ENCODE data around the gene RFX5. TPM values are rescaled to one million over a fixed set of nuclear protein-coding genes. Genes with fewer than 3 reads are reported as not detected.

Gene RFX5
- total RNA-seq, 1 experiment from 2014 or later = 72.7 TPM

DNA sequence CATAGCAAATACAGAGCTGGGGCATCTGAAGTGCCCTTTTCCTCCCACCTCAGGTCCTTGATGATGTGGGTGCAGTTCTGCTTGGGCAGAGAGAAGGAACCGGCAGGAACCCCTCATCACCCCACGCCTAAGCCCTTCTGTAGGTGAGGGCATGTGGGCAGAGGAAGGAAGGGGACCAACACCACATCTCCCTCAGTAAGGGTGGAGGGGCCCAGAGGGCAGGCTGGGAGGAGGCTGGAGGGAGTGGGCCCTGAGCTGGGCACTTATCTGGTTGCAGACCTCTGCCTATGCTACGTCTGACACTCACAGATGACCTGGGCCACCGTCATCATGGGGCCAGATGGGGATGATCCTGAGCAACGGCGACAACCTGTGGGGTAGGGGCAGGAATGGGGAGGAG lies 54.0 kb downstream of the RFX5 start:
- no peak overlapping the region for H2BK20ac ChIP-seq (ENCODE audit: low read depth, low read length, poor library complexity, severe bottlenecking)
- H2AK5ac ChIP-seq (ENCODE audit: insufficient read length, low read length) = no peak overlapping the region
- no peaks in the 10 kb centered on the region for H3K79me1 ChIP-seq (ENCODE audit: insufficient read depth, low read depth, low read length, poor library complexity, severe bottlenecking)
- no peak overlapping the region for H2AFZ ChIP-seq (ENCODE audit: low read length)
- no peak overlapping the region for H2BK5ac ChIP-seq (ENCODE audit: insufficient read length, low read length)
- H3K27ac ChIP-seq (ENCODE audit: insufficient read length, low read depth, low read length) = no peak overlapping the region
- Mint-ChIP-seq H3K4me1 (peaks cover 36 to 56% of the 10 kb centered on the region in 2 experiments), H3K4me3 (peak overlapping the region in 1 of 2 experiments; percentile 63; a peak in 2 of 5 replicates), H3K27ac (peak overlapping the region; percentile 86 to 94 (median 88); a peak in 4 of 7 replicates), H3K9me3 (no peaks in the 10 kb centered on the region; a peak in 1 of 5 replicates), H3K27me3 (ENCODE audit: low read depth) (peaks cover 2% of the 10 kb centered on the region; the same call in 1 of the 2 replicates), H3K36me3 (ENCODE audit: insufficient read depth in 1 of 3, low read depth in 3 of 3) (peaks cover 40 to 76% (median 69%) of the 10 kb centered on the region in 3 experiments)
- H3K79me2 ChIP-seq (ENCODE audit: insufficient read depth, low read length) = no peaks in the 10 kb centered on the region
- H4K8ac ChIP-seq (replicated peaks; ENCODE audit: insufficient read length, low read depth, low read length) = no peak overlapping the region
- H3K4ac ChIP-seq (ENCODE audit: low read depth, low read length) = no peak overlapping the region
- no peak for DNase-seq
- H3K9ac ChIP-seq (ENCODE audit: extremely low read depth, insufficient read length, low read length) = no peak overlapping the region
- H4K20me1 ChIP-seq (ENCODE audit: control insufficient read depth, insufficient read depth, insufficient read length) = no peaks in the 10 kb centered on the region
- H3K56ac ChIP-seq (ENCODE audit: insufficient read length, low read depth, low read length) = no peak overlapping the region
- no peak overlapping the region for H4K5ac ChIP-seq (ENCODE audit: insufficient read length, low read depth, low read length)
- WGBS (ENCODE audit: extremely low coverage, insufficient read length, low lambda C conversion rate) = no CpG with 5 or more reads among the region's 6 CpGs
- no peak overlapping the region for H4K91ac ChIP-seq (ENCODE audit: insufficient read length, low read depth, low read length)
- no peak overlapping the region for H2BK120ac ChIP-seq (ENCODE audit: low read depth, low read length, poor library complexity, severe bottlenecking)
- no peak overlapping the region for H3K18ac ChIP-seq (ENCODE audit: insufficient read length, low read depth, low read length)
- H3K4me2 ChIP-seq (ENCODE audit: insufficient read depth, insufficient read length, low read length) = no peak overlapping the region
- H2BK15ac ChIP-seq (ENCODE audit: low read depth, low read length) = no peak overlapping the region
- no peak overlapping the region for H3K14ac ChIP-seq (ENCODE audit: insufficient read depth, low read length)
- no peak overlapping the region for H3T11ph ChIP-seq (ENCODE audit: low read length)
- H3K9me3 ChIP-seq (ENCODE audit: control insufficient read depth, low read depth, low read length) = no peaks in the 10 kb centered on the region
- no peak overlapping the region for H3K23ac ChIP-seq (ENCODE audit: insufficient read length, low read depth, low read length)
- H3K23me2 ChIP-seq (ENCODE audit: insufficient read length, low read depth, low read length, poor library complexity, severe bottlenecking) = no peaks in the 10 kb centered on the region
- no peaks in the 10 kb centered on the region for H3K27me3 ChIP-seq (ENCODE audit: insufficient read depth, low read length)
- H2BK12ac ChIP-seq (ENCODE audit: insufficient read length, low read depth, low read length) = no peak overlapping the region
- H3K4me1 ChIP-seq (ENCODE audit: insufficient read depth, low read length) = peaks cover 4% of the 10 kb centered on the region; the same call in 1 of the 2 replicates
- TF ChIP-seq, protein P1, sequence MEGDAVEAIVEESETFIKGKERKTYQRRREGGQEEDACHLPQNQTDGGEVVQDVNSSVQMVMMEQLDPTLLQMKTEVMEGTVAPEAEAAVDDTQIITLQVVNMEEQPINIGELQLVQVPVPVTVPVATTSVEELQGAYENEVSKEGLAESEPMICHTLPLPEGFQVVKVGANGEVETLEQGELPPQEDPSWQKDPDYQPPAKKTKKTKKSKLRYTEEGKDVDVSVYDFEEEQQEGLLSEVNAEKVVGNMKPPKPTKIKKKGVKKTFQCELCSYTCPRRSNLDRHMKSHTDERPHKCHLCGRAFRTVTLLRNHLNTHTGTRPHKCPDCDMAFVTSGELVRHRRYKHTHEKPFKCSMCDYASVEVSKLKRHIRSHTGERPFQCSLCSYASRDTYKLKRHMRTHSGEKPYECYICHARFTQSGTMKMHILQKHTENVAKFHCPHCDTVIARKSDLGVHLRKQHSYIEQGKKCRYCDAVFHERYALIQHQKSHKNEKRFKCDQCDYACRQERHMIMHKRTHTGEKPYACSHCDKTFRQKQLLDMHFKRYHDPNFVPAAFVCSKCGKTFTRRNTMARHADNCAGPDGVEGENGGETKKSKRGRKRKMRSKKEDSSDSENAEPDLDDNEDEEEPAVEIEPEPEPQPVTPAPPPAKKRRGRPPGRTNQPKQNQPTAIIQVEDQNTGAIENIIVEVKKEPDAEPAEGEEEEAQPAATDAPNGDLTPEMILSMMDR (conservative IDR thresholded peaks at IDR 0.05) = no peak

All from H9 (cell line).